A549 (cell line): ENCODE data around the gene OSCAR.

ENCODE experiments used
- CHD4 ChIP-seq: fragments of 200-600 bp; sonication (generic); IDR thresholded peaks from 2 replicates; pipeline ENCODE4 v1.6.1; 2016; ENCODE audit warnings: antibody characterized with exemption, mild to moderate bottlenecking, borderline replicate concordance
- EP300 ChIP-seq, 2 experiments: fragments of >200 bp; sonication (Bioruptor Twin); formaldehyde crosslinking; IDR thresholded peaks; 2 replicates in 1 of 2; 3 replicates in 1 of 2; pipeline ENCODE4 v1.6.1; 2016 to 2017
- ESRRA ChIP-seq: fragments of 150-350 bp; IDR thresholded peaks from 2 replicates; pipeline ENCODE4 v1.6.1; 2014; ENCODE audit warnings: mild to moderate bottlenecking, low read length, borderline replicate concordance
- FOXS1 ChIP-seq: fragments of 250-450 bp; sonication (Bioruptor Pico); IDR thresholded peaks from 2 replicates; pipeline ENCODE4 v1.5.0; 2020; ENCODE audit warnings: mild to moderate bottlenecking, moderate library complexity
- HDAC2 ChIP-seq: fragments of 200-600 bp; sonication (generic); IDR thresholded peaks from 2 replicates; pipeline ENCODE4 v1.6.1; 2016
- HOXA7 ChIP-seq: fragments of 250-450 bp; sonication (Bioruptor Pico); IDR thresholded peaks from 2 replicates; pipeline ENCODE4 v1.5.0; 2020; ENCODE audit warnings: mild to moderate bottlenecking, moderate library complexity
- POLR2A ChIP-seq: IDR thresholded peaks from 2 replicates; pipeline ENCODE4 v1.6.1; 2012; ENCODE audit warnings: mild to moderate bottlenecking, low read length
- RFX5 ChIP-seq: fragments of 450-650 bp; IDR thresholded peaks from 2 replicates; pipeline ENCODE4 v1.7.1; 2014; ENCODE audit warnings: antibody characterized with exemption, mild to moderate bottlenecking, moderate library complexity
- RNF2 ChIP-seq: fragments of 200-600 bp; sonication (generic); IDR thresholded peaks from 2 replicates; pipeline ENCODE4 v1.6.1; 2016; ENCODE audit warnings: low read depth, mild to moderate bottlenecking, antibody characterized with exemption, moderate library complexity, borderline replicate concordance
- TF ChIP-seq, protein P1 (sequence below): fragments of >200 bp; sonication (Bioruptor Twin); formaldehyde crosslinking; IDR thresholded peaks from 3 replicates; pipeline ENCODE4 v1.5.1; 2016

- TF ChIP-seq FOXS1 (CRISPR knock-in tag) (no peak), RNF2 (no peak), EP300 (IDR thresholded peaks at IDR 0.05) (no peak), HDAC2 (no peak), CHD4 (no peak), POLR2A (no peak), HOXA7 (CRISPR knock-in tag) (no peak), ESRRA (no peak), RFX5 (no peak)
- TF ChIP-seq, protein P1, sequence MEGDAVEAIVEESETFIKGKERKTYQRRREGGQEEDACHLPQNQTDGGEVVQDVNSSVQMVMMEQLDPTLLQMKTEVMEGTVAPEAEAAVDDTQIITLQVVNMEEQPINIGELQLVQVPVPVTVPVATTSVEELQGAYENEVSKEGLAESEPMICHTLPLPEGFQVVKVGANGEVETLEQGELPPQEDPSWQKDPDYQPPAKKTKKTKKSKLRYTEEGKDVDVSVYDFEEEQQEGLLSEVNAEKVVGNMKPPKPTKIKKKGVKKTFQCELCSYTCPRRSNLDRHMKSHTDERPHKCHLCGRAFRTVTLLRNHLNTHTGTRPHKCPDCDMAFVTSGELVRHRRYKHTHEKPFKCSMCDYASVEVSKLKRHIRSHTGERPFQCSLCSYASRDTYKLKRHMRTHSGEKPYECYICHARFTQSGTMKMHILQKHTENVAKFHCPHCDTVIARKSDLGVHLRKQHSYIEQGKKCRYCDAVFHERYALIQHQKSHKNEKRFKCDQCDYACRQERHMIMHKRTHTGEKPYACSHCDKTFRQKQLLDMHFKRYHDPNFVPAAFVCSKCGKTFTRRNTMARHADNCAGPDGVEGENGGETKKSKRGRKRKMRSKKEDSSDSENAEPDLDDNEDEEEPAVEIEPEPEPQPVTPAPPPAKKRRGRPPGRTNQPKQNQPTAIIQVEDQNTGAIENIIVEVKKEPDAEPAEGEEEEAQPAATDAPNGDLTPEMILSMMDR, result no peak
These were observed 37.1 kb downstream of the OSCAR start, which contains the start of gene VSTM1 for GRCh38 chr19:54063350-54064116.
